Endodermal cell (in vitro differentiated cells): Measurements from ENCODE around the gene PRKACA. TPM values are rescaled to one million over a fixed set of nuclear protein-coding genes. Genes with fewer than 3 reads are reported as not detected.

ENCODE experiments used
- DNase-seq: peaks from one replicate; pipeline ENCODE4 v3.0.0-alpha.2; 2017
- H3K27ac ChIP-seq: 2 replicates; pipeline ENCODE4 v1.5.1; 2013; ENCODE audit warnings: mild to moderate bottlenecking, low read depth, low read length, moderate library complexity
- H3K27me3 ChIP-seq: 2 replicates; pipeline ENCODE4 v1.6.1; 2013; ENCODE audit warnings: mild to moderate bottlenecking, low read length, moderate library complexity; ENCODE audit not compliant: insufficient read depth, control insufficient read depth, poor library complexity, severe bottlenecking
- H3K36me3 ChIP-seq: 2 replicates; pipeline ENCODE4 v1.7.0; 2013; ENCODE audit warnings: mild to moderate bottlenecking, low read length, moderate library complexity; ENCODE audit not compliant: control insufficient read depth, insufficient read depth
- H3K4me1 ChIP-seq: one replicate; pipeline ENCODE4 v1.7.0; 2013; ENCODE audit warnings: low read length; ENCODE audit not compliant: control insufficient read depth, insufficient read depth
- H3K4me3 ChIP-seq: 2 replicates; pipeline ENCODE4 v1.5.1; 2013; ENCODE audit warnings: mild to moderate bottlenecking, low read length, moderate library complexity
- H3K9ac ChIP-seq: 2 replicates; pipeline ENCODE4 v1.6.1; 2013; ENCODE audit warnings: mild to moderate bottlenecking, low read length, moderate library complexity; ENCODE audit not compliant: poor library complexity, severe bottlenecking; ENCODE audit errors: extremely low read depth
- H3K9me3 ChIP-seq: 2 replicates; pipeline ENCODE4 v1.6.1; 2013; ENCODE audit warnings: mild to moderate bottlenecking, low read length, moderate library complexity; ENCODE audit not compliant: control insufficient read depth
- H3K27ac Mint-ChIP-seq: 2 replicates; pipeline ENCODE4 v1.8.0; 2020; ENCODE audit warnings: mixed read lengths
- H3K27me3 Mint-ChIP-seq: 2 replicates; pipeline ENCODE4 v1.8.0; 2021; ENCODE audit warnings: mild to moderate bottlenecking, mixed read lengths; ENCODE audit not compliant: insufficient read depth
- H3K36me3 Mint-ChIP-seq: 2 replicates; pipeline ENCODE4 v1.8.0; 2020; ENCODE audit warnings: low read depth, mixed read lengths
- H3K4me1 Mint-ChIP-seq: 2 replicates; pipeline ENCODE4 v1.8.0; 2020; ENCODE audit warnings: mixed read lengths
- H3K4me3 Mint-ChIP-seq: 2 replicates; pipeline ENCODE4 v1.8.0; 2020; ENCODE audit warnings: mild to moderate bottlenecking, moderate library complexity, mixed read lengths
- H3K9me3 Mint-ChIP-seq: 2 replicates; pipeline ENCODE4 v1.8.0; 2020; ENCODE audit warnings: mild to moderate bottlenecking, mixed read lengths
- CTCF ChIP-seq: fragments of 200-600 bp; sonication (generic); conservative IDR thresholded peaks from 2 replicates; pipeline ENCODE4 v1.5.0; 2021; ENCODE audit warnings: antibody characterized with exemption, mild to moderate bottlenecking
- WGBS, 2 experiments: methylation state at CpG; one replicate each; pipeline versions ENCODE4 v1.1.5 to v1.1.7; 2013; ENCODE audit warnings: missing lambda C conversion rate in 2 of 2, mixed read lengths in 1 of 2; ENCODE audit not compliant: insufficient coverage in 1 of 2, insufficient read length in 1 of 2; 5-methylcytosine and 5-hydroxymethylcytosine counted together
- total RNA-seq, 2 donors: library from RNA; stranded (reverse); fragmentation: NEBNext Ultra II Directional in 1 of 2; extraction: Animal tissue kit (Norgen Biotek cat#: 25700) in 1 of 2; gene quantifications; 2 replicates in 1 of 2; 3 replicates in 1 of 2; pipeline ENCODE4 v1.2.1, GENCODE V29; 2021

PRKACA gene
- total RNA-seq, 2 donors from 2014 or later: 62.1 to 73.8 TPM

DNA sequence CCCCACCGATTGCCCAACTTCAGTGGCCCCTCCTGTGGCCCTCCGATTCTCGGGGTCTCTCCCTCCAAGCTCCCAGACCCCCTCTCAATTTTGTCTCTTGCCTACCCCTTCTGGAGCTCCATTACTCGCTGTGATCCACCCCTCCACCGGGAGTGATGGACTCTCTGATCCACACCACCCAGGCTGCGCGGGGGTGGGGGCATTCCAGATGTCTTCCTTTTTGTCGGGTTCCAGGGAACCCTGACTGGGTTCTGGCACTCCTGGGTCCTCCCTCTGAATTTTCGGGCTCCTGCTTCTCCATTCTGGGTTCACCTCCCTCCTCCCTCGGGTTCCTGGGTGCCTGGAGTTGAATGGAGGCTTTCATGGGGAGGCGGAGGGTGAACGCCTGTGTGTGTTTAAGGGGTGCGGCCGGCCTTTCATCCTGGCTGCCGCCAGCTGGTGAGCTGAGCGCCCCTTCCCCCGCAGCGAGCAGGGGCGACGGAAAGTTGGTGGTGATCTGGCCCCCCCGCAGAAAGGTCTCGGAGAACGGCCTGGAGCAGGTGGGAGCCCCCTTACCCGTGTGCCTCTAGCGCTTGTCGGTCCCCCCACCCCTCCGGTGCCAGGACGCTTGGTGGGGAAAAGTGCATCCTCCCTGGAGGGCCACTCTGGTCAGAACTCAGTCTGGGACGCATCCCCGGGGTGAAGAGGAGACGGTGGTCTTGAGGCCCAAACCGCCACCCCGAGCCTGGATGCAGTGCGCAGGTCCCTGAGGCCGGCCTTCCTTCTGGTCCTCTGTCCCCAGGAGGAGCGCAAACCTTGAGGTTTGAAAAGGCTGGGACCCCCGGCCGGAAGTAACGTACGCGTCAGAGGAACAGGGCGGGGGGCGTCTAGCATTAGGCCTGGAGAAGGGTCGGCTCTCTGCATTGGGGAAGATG lies 43.4 kb downstream of the PRKACA start:
- Mint-ChIP-seq H3K27me3 (peaks cover 61% of the 10 kb centered on the region), H3K27ac (peak overlapping the region; percentile 74), H3K9me3 (no peaks in the 10 kb centered on the region), H3K36me3 (no peaks in the 10 kb centered on the region), H3K4me1 (peaks cover 1% of the 10 kb centered on the region), H3K4me3 (peak overlapping the region; percentile 71)
- no peak for TF ChIP-seq CTCF
- H3K9me3 ChIP-seq: no peaks in the 10 kb centered on the region
- H3K9ac ChIP-seq: peak overlapping the region; percentile 6
- H3K4me1 ChIP-seq: no peaks in the 10 kb centered on the region
- H3K27ac ChIP-seq: no peak overlapping the region
- no peak for DNase-seq
- WGBS, 2 experiments: 15 to 18% methylated on average over 28 to 44 of the region's 44 CpGs
- H3K4me3 ChIP-seq: peak overlapping the region; percentile 87
- H3K27me3 ChIP-seq: peaks cover 42% of the 10 kb centered on the region
- no peaks in the 10 kb centered on the region for H3K36me3 ChIP-seq

- Histone ChIP-seq H3K27me3 (peaks cover 42% of the 10 kb centered on the region), H3K36me3 (no peaks in the 10 kb centered on the region), H3K27ac (no peak overlapping the region), H3K9me3 (no peaks in the 10 kb centered on the region), H3K9ac (peak overlapping the region; percentile 6), H3K4me1 (no peaks in the 10 kb centered on the region), H3K4me3 (peak overlapping the region; percentile 87)
- Mint-ChIP-seq H3K4me1 (peaks cover 1% of the 10 kb centered on the region), H3K27me3 (peaks cover 59% of the 10 kb centered on the region), H3K36me3 (no peaks in the 10 kb centered on the region), H3K9me3 (no peaks in the 10 kb centered on the region), H3K27ac (no peak overlapping the region), H3K4me3 (peak overlapping the region; percentile 71)
- DNase-seq: peak; percentile 87
- TF ChIP-seq CTCF: peak; percentile 64
- 0% methylated on average over 41 to 106 of the region's 106 CpGs for WGBS, 2 experiments
Measured at GRCh38 chr19:14073261-14073924, 44.2 kb downstream of the PRKACA start.

DNA sequence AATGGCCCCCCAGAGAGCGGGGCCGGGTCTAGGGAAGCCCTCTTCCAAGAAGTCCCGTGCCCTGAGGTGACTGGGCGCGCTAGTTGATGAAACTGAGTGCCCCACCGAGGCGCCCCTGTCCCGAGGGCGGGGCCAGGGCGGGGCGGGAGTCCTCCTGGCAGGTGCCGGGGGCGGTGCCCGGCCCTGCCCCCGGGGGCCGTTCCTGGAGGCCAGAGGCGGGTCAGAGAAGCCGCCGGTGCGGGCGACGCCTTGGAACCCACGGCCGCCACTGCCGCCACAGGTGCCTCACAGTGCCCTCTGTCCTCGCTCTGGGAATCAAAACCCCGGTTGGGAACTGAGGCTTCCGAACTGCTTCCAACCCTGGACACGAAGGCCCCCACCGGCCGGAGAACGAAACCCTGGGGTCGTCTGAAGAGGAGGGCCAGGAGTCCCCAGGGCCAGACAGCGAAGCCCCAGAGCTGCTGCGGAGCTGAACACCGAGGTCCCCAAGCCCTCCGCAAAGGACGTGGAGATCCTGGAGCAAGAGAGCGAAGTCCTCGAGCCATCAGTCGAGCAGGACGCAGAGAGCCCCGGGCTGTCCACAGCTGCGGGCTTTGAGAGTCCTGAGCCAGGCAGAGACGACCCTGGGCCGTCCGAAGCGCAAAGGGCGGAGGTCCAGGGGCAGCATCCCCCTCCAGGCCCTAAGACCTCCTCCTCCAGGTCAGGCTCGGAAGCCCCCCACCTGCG lies 44.9 kb downstream of the PRKACA start, which contains the start of gene MISP3:
TSS of gene MISP3 (plus strand) at position 252 of the 726 bp plus-strand sequence. CDS start 524 bp downstream, outside the sequence.
- Mint-ChIP-seq H3K27me3 (peaks cover 57% of the 10 kb centered on the region), H3K27ac (no peak within 1 kb of the TSS), H3K4me3 (peak within 1 kb of the TSS; percentile 71), H3K9me3 (no peaks in the 10 kb centered on the region), H3K4me1 (peaks cover 1% of the 10 kb centered on the region), H3K36me3 (no peaks in the 10 kb centered on the region)
- H3K27ac ChIP-seq: no peak within 1 kb of the TSS
- H3K4me3 ChIP-seq: peak within 1 kb of the TSS; percentile 87
- 5 to 6% methylated on average over 35 to 51 of the region's 51 CpGs for WGBS, 2 experiments
- peaks cover 42% of the 10 kb centered on the region for H3K27me3 ChIP-seq
- no peak for TF ChIP-seq CTCF
- peak within 1 kb of the TSS; percentile 6 for H3K9ac ChIP-seq
- no peaks in the 10 kb centered on the region for H3K9me3 ChIP-seq
- DNase-seq: peak; percentile 81
- H3K36me3 ChIP-seq: no peaks in the 10 kb centered on the region
- no peaks in the 10 kb centered on the region for H3K4me1 ChIP-seq
